ENCODE measurements around the gene SERINC2. TPM values are rescaled to one million over a fixed set of nuclear protein-coding genes. Genes with fewer than 3 reads are reported as not detected.

SERINC2 gene
- total RNA-seq, 1 experiment from 2014 or later = 26.0 TPM

DNA sequence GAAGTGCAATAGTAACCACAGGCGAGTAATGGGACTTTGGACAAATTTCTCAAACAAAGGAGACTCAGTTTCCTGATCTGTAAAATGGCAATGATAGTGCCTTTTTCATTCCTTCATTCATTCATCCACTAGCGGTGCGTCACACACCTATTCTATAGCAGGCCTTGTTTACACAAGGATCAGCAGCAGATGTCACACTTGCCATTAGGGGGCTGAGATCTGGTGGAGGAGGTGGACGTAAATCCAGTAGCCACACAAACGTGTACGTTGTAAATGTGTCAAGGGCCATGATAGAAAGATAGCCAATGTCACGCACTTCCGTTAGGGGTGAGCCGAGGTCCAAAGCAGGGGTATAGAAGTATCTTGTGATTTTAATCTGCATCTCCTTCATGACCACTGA, 34.2 kb downstream of the SERINC2 start (continued):
- TF ChIP-seq, protein P1, sequence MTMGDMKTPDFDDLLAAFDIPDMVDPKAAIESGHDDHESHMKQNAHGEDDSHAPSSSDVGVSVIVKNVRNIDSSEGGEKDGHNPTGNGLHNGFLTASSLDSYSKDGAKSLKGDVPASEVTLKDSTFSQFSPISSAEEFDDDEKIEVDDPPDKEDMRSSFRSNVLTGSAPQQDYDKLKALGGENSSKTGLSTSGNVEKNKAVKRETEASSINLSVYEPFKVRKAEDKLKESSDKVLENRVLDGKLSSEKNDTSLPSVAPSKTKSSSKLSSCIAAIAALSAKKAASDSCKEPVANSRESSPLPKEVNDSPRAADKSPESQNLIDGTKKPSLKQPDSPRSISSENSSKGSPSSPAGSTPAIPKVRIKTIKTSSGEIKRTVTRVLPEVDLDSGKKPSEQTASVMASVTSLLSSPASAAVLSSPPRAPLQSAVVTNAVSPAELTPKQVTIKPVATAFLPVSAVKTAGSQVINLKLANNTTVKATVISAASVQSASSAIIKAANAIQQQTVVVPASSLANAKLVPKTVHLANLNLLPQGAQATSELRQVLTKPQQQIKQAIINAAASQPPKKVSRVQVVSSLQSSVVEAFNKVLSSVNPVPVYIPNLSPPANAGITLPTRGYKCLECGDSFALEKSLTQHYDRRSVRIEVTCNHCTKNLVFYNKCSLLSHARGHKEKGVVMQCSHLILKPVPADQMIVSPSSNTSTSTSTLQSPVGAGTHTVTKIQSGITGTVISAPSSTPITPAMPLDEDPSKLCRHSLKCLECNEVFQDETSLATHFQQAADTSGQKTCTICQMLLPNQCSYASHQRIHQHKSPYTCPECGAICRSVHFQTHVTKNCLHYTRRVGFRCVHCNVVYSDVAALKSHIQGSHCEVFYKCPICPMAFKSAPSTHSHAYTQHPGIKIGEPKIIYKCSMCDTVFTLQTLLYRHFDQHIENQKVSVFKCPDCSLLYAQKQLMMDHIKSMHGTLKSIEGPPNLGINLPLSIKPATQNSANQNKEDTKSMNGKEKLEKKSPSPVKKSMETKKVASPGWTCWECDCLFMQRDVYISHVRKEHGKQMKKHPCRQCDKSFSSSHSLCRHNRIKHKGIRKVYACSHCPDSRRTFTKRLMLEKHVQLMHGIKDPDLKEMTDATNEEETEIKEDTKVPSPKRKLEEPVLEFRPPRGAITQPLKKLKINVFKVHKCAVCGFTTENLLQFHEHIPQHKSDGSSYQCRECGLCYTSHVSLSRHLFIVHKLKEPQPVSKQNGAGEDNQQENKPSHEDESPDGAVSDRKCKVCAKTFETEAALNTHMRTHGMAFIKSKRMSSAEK (CRISPR knock-in tag; IDR thresholded peaks at IDR 0.05; ENCODE audit: borderline replicate concordance) = no peak
- TF ChIP-seq, protein P2, sequence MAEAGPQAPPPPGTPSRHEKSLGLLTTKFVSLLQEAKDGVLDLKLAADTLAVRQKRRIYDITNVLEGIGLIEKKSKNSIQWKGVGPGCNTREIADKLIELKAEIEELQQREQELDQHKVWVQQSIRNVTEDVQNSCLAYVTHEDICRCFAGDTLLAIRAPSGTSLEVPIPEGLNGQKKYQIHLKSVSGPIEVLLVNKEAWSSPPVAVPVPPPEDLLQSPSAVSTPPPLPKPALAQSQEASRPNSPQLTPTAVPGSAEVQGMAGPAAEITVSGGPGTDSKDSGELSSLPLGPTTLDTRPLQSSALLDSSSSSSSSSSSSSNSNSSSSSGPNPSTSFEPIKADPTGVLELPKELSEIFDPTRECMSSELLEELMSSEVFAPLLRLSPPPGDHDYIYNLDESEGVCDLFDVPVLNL (CRISPR knock-in tag; IDR thresholded peaks at IDR 0.05; ENCODE audit: borderline replicate concordance, low read depth) = no peak
- TF ChIP-seq TCF7 (CRISPR knock-in tag; IDR thresholded peaks at IDR 0.05; ENCODE audit: low read depth) = no peak
- no peak for TF ChIP-seq HMGA2 (CRISPR knock-in tag; IDR thresholded peaks at IDR 0.05)
- TF ChIP-seq ETV6 (CRISPR knock-in tag; IDR thresholded peaks at IDR 0.05) = no peak

DNA sequence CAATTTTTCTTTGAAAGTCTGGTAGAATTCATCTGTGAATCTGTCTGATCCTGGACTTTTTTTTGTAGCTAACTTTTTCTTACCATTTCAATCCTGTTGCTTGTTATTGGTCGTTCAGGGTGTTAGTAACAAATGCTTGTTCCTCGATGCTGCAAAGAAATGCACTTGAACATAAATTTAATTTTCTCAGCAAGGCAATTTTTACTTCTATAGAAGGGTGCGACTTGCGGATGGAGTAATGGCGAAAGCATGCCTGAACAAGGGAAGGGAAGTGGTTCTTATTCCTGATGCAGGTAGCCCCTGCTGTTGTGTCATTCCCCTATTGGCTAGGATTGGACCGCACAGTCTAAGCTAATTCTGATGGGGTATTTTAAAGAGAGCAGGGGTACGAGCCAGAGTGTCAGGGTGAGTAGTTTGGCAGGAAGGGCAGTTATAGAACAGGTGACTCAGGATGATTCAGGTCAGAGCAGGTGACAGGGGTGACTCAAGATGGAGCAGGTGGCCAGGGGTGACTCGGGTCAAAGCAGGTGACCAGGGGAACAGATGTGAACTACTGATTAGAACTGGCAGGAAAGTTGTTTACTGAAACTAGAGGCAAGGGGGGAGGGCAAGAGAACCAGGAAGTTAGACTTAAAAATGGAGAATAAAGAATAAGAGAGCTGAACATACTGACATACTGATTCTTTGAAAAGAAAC, 40.5 kb downstream of the SERINC2 start:
- H3K27me3 Mint-ChIP-seq (ENCODE audit: low read depth) = peaks cover 13% of the 10 kb centered on the region
- CTCF ChIA-PET = no interaction called here
- H3K4me1 Mint-ChIP-seq = peaks cover 6% of the 10 kb centered on the region
- H3K36me3 Mint-ChIP-seq = peaks cover 30% of the 10 kb centered on the region
- peaks cover 57% of the 10 kb centered on the region for H3K9me3 Mint-ChIP-seq
- POLR2A ChIA-PET = no interaction called here
- no peak overlapping the region for H3K4me3 Mint-ChIP-seq
- DNase-seq (ENCODE audit: low spot score) (no peak), ATAC-seq (no peak)
- TF ChIP-seq GABPB1 (CRISPR knock-in tag; IDR thresholded peaks at IDR 0.05) (no peak), TEAD4 (CRISPR knock-in tag; IDR thresholded peaks at IDR 0.05) (no peak), GRHL2 (CRISPR knock-in tag; IDR thresholded peaks at IDR 0.05; ENCODE audit: insufficient replicate concordance, severe bottlenecking) (no peak), ZNF396 (CRISPR knock-in tag; IDR thresholded peaks at IDR 0.05; ENCODE audit: borderline replicate concordance) (no peak), ZBTB21 (CRISPR knock-in tag; IDR thresholded peaks at IDR 0.05; ENCODE audit: borderline replicate concordance) (no peak), ELF4 (CRISPR knock-in tag; IDR thresholded peaks at IDR 0.05; ENCODE audit: low read depth) (no peak), ATF1 (CRISPR knock-in tag; IDR thresholded peaks at IDR 0.05) (no peak), CREM (CRISPR knock-in tag; IDR thresholded peaks at IDR 0.05) (no peak), OVOL2 (CRISPR knock-in tag; IDR thresholded peaks at IDR 0.05; ENCODE audit: borderline replicate concordance) (no peak), HMGA2 (CRISPR knock-in tag; IDR thresholded peaks at IDR 0.05) (no peak), NFATC4 (CRISPR knock-in tag; IDR thresholded peaks at IDR 0.05) (no peak)
- TF ChIP-seq, protein P3, sequence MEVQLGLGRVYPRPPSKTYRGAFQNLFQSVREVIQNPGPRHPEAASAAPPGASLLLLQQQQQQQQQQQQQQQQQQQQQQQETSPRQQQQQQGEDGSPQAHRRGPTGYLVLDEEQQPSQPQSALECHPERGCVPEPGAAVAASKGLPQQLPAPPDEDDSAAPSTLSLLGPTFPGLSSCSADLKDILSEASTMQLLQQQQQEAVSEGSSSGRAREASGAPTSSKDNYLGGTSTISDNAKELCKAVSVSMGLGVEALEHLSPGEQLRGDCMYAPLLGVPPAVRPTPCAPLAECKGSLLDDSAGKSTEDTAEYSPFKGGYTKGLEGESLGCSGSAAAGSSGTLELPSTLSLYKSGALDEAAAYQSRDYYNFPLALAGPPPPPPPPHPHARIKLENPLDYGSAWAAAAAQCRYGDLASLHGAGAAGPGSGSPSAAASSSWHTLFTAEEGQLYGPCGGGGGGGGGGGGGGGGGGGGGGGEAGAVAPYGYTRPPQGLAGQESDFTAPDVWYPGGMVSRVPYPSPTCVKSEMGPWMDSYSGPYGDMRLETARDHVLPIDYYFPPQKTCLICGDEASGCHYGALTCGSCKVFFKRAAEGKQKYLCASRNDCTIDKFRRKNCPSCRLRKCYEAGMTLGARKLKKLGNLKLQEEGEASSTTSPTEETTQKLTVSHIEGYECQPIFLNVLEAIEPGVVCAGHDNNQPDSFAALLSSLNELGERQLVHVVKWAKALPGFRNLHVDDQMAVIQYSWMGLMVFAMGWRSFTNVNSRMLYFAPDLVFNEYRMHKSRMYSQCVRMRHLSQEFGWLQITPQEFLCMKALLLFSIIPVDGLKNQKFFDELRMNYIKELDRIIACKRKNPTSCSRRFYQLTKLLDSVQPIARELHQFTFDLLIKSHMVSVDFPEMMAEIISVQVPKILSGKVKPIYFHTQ (CRISPR knock-in tag; IDR thresholded peaks at IDR 0.05) = no peak
- TF ChIP-seq, protein P4, sequence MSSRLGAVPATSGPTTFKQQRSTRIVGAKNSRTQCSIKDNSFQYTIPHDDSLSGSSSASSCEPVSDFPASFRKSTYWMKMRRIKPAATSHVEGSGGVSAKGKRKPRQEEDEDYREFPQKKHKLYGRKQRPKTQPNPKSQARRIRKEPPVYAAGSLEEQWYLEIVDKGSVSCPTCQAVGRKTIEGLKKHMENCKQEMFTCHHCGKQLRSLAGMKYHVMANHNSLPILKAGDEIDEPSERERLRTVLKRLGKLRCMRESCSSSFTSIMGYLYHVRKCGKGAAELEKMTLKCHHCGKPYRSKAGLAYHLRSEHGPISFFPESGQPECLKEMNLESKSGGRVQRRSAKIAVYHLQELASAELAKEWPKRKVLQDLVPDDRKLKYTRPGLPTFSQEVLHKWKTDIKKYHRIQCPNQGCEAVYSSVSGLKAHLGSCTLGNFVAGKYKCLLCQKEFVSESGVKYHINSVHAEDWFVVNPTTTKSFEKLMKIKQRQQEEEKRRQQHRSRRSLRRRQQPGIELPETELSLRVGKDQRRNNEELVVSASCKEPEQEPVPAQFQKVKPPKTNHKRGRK (CRISPR knock-in tag; IDR thresholded peaks at IDR 0.05; ENCODE audit: borderline replicate concordance) = no peak
- no peak overlapping the region for H3K27ac Mint-ChIP-seq
